CD4-positive, alpha-beta T cell treated with Interleukin-21 for 1 hour (primary cell): Measurements from ENCODE around the gene TLE3.

Source experiments
- DNase-seq: peaks from one replicate; pipeline ENCODE4 v3.0.0-alpha.2; 2020

The TLE3 gene

GRCh38 chr15:70061696-70062270 lies 35.9 kb downstream of the TLE3 start:
- DNase-seq = no peak

GRCh38 chr15:70060993-70061305 lies 36.8 kb downstream of the TLE3 start:
- DNase-seq = no peak

- no peak for DNase-seq
Observed at GRCh38 chr15:70060214-70060992, 37.3 kb downstream of the TLE3 start.

- no peak for DNase-seq
Observed at GRCh38 chr15:70059476-70060213, 38.1 kb downstream of the TLE3 start.

GRCh38 chr15:70058642-70059360 lies 38.9 kb downstream of the TLE3 start:
- no peak for DNase-seq

GRCh38 chr15:70057931-70058641 lies 39.6 kb downstream of the TLE3 start:
- no peak for DNase-seq

GRCh38 chr15:70056091-70056680 lies 41.5 kb downstream of the TLE3 start:
- DNase-seq = no peak

- no peak for DNase-seq
Observed at GRCh38 chr15:70055601-70056051, 42.1 kb downstream of the TLE3 start.

- DNase-seq = no peak
Observed at GRCh38 chr15:70054884-70055387, 42.8 kb downstream of the TLE3 start.

- no peak for DNase-seq
Observed at GRCh38 chr15:70054366-70054765, 43.4 kb downstream of the TLE3 start.

- no peak for DNase-seq
Observed at GRCh38 chr15:70053716-70054229, 43.9 kb downstream of the TLE3 start.

- no peak for DNase-seq
Observed at GRCh38 chr15:70053001-70053715, 44.6 kb downstream of the TLE3 start.

- DNase-seq = no peak
Observed at GRCh38 chr15:70051948-70052633, 45.6 kb downstream of the TLE3 start.

GRCh38 chr15:70050970-70051369 lies 46.7 kb downstream of the TLE3 start:
- DNase-seq = no peak

- DNase-seq = no peak
Observed at GRCh38 chr15:70050441-70050840, 47.3 kb downstream of the TLE3 start.

GRCh38 chr15:70049701-70050301 lies 47.9 kb downstream of the TLE3 start:
- no peak for DNase-seq

- DNase-seq = no peak
Observed at GRCh38 chr15:70048578-70049514, 48.9 kb downstream of the TLE3 start.

GRCh38 chr15:70048198-70048565 lies 49.5 kb downstream of the TLE3 start:
- DNase-seq = no peak
